ENCODE results near the gene FAM200B. TPM values are rescaled to one million over a fixed set of nuclear protein-coding genes. Genes with fewer than 3 reads are reported as not detected.

Gene FAM200B
- total RNA-seq, 6 experiments from 2014 or later = 11.8 to 20.9 (median 16.7) TPM

DNA sequence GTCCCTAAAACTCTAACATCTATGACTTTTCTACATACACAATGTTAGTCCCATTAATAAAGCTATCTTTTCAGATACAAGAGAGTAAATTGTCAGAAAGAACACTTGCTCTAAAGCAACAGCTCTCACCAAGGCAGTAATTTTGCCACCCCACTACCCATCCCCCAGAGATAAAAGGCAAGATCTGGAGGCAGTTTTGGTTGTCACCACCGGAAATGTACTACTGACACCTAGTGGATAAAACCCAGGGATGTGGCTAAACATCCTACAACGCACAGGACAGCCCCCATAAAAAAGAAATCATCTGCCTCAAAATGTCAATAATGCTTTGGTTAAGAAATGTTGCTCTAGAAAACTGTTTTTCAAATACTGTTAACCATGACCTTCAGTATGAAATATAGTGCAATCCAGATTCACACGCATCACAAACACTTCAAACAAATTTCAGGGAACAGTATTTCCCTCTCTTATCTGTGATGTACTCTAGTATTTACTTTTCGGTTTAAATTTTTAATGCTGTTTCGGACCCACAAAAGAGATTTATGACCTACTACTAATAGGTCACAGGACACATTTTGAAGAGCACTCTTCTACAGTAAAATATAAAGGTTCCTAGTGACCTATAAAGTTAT lies 31.6 kb upstream of the FAM200B start:
- DNase-seq (no peak), ATAC-seq (peak; percentile 71 to 83 (median 78))
- Histone ChIP-seq H3K36me3 (no peaks in the 10 kb centered on the region), H3K27me3 (no peaks in the 10 kb centered on the region), H3K9me3 (no peaks in the 10 kb centered on the region), H3K27ac (no peak overlapping the region), H3K4me3 (no peak overlapping the region), H3K4me1 (peaks cover 0 to 56% (median 19%) of the 10 kb centered on the region in 4 donors)
- 9% methylated on average over 5 of the region's 5 CpGs for WGBS (ENCODE audit: insufficient coverage, low coverage, low lambda C conversion rate, missing lambda C conversion rate)
- intact Hi-C loops (cut with DNase I) = loop anchor here in 1 of 2 donors (5.0 kb wide), 1 partner anchor 173 kb away; no protein-coding TSS in a partner anchor
- no peak for TF ChIP-seq POLR2A (IDR thresholded peaks at IDR 0.05)
- TF ChIP-seq, protein P1, sequence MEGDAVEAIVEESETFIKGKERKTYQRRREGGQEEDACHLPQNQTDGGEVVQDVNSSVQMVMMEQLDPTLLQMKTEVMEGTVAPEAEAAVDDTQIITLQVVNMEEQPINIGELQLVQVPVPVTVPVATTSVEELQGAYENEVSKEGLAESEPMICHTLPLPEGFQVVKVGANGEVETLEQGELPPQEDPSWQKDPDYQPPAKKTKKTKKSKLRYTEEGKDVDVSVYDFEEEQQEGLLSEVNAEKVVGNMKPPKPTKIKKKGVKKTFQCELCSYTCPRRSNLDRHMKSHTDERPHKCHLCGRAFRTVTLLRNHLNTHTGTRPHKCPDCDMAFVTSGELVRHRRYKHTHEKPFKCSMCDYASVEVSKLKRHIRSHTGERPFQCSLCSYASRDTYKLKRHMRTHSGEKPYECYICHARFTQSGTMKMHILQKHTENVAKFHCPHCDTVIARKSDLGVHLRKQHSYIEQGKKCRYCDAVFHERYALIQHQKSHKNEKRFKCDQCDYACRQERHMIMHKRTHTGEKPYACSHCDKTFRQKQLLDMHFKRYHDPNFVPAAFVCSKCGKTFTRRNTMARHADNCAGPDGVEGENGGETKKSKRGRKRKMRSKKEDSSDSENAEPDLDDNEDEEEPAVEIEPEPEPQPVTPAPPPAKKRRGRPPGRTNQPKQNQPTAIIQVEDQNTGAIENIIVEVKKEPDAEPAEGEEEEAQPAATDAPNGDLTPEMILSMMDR (IDR thresholded peaks at IDR 0.05) = peak; percentile 68 to 77 (median 74)

- H3K4me3 ChIP-seq = no peak overlapping the region
- no peaks in the 10 kb centered on the region for H3K9me3 ChIP-seq
- 21% methylated on average over 2 of the region's 2 CpGs for WGBS (ENCODE audit: insufficient coverage, low coverage, low lambda C conversion rate, missing lambda C conversion rate)
- no peaks in the 10 kb centered on the region for H3K27me3 ChIP-seq
- peak overlapping the region in 2 of 3 donors; percentile 84 to 99 for H3K27ac ChIP-seq
- ATAC-seq = no peak
- TF ChIP-seq, protein P1 (IDR thresholded peaks at IDR 0.05) = no peak
- no peak for TF ChIP-seq POLR2A (IDR thresholded peaks at IDR 0.05)
- H3K4me1 ChIP-seq = peaks cover 0 to 51% (median 19%) of the 10 kb centered on the region in 4 donors
- no peaks in the 10 kb centered on the region for H3K36me3 ChIP-seq
- DNase-seq = no peak
- intact Hi-C loops (cut with DNase I) = loop anchor here in 1 of 2 donors (5.0 kb wide), 1 partner anchor 174 kb away; no protein-coding TSS in a partner anchor
Observed at GRCh38 chr4:15651676-15652075, 30.0 kb upstream of the FAM200B start.

- DNase-seq = no peak
- peaks cover 0 to 51% (median 19%) of the 10 kb centered on the region in 4 donors for H3K4me1 ChIP-seq
- 64% methylated on average over 1 of the region's 1 CpG for WGBS (ENCODE audit: insufficient coverage, low coverage, low lambda C conversion rate, missing lambda C conversion rate)
Observed at GRCh38 chr4:15652191-15652590, 29.4 kb upstream of the FAM200B start.

GRCh38 chr4:15652841-15653240 lies 28.8 kb upstream of the FAM200B start:
- no peak for TF ChIP-seq POLR2A (IDR thresholded peaks at IDR 0.05)
- TF ChIP-seq, protein P1 (IDR thresholded peaks at IDR 0.05) = no peak
- intact Hi-C loops (cut with DNase I) = loop anchor here in 1 of 2 donors (5.0 kb wide), 1 partner anchor 176 kb away; no protein-coding TSS in a partner anchor
- no peak for ATAC-seq
- Histone ChIP-seq H3K36me3 (no peaks in the 10 kb centered on the region), H3K4me1 (peaks cover 0 to 51% (median 17%) of the 10 kb centered on the region in 4 donors), H3K27me3 (no peaks in the 10 kb centered on the region), H3K9me3 (no peaks in the 10 kb centered on the region), H3K27ac (peak overlapping the region; percentile 84 to 99 (median 99)), H3K4me3 (peak overlapping the region; percentile 53 to 76 (median 71))
- WGBS (ENCODE audit: insufficient coverage, low coverage, low lambda C conversion rate, missing lambda C conversion rate) = 20% methylated on average over 4 of the region's 4 CpGs
- no peak for DNase-seq

More at GRCh38 chr4:15652191-15652590, 29.4 kb upstream of the FAM200B start:
- Histone ChIP-seq H3K27me3 (no peaks in the 10 kb centered on the region), H3K4me3 (no peak overlapping the region), H3K36me3 (no peaks in the 10 kb centered on the region), H3K9me3 (no peaks in the 10 kb centered on the region), H3K27ac (peak overlapping the region in 2 of 3 donors; percentile 84 to 99)
- TF ChIP-seq, protein P1 (IDR thresholded peaks at IDR 0.05) = no peak
- no peak for TF ChIP-seq POLR2A (IDR thresholded peaks at IDR 0.05)
- ATAC-seq = no peak
- intact Hi-C loops (cut with DNase I) = loop anchor here in 1 of 2 donors (5.0 kb wide), 1 partner anchor 175 kb away; no protein-coding TSS in a partner anchor
